Measurements from ENCODE around the gene TRAIP.
A peak's percentile ranks its signal among the peaks of the same experiment; 100 is the strongest.

TRAIP gene

DNA sequence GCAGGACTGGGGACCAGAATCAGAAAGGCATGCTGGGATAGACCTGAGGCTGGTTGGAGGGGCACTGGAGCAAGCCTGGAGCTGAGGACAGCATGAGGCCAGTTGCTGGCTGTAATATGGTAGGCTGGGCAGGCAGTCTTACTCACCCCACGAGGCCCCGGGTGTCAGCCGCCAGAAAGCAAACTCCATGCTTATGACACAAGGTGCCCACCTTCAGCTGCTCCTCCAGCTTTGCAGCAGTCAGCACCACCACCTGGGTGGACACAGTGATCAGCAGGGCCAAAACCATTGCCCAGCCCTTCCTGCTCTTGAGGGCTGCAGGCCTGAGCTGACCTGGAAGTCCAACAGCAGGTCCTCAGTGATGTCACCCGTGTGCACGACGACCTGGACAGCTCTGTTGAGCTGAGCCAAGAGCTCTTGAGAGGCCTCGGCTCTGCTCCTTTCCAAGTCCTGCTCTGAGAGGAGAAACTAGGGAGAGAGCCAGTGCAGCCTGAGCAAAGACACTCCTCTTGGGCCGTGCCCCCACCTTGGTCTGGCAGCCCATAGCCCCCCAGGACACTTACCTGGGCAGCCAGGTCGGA is 43.4 kb downstream of the TRAIP start:
- no peak for DNase-seq

GRCh38 chr3:49807431-49808114 is 48.8 kb downstream of the TRAIP start:
- no peak for DNase-seq

DNA sequence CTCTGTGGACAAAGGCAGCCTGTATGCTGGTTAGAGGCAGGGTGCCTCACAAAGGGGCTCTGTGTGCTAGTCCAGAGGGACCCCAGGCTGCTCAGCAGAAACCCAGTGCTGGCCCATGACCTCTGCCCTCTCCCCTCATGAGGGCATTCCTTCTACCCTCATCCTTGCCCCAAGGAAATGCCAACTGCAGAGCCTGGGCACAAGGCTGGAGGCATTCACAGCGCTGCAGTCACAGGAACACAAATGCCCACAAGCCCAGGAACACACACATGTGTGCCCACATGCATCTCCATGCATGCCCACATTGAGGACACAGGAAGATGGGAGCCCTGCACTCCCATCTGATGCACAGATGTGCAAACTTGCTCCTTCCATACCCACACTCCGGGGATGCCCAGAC is 49.5 kb downstream of the TRAIP start:
- DNase-seq = no peak

- no peak for DNase-seq
These were observed 50.3 kb downstream of the TRAIP start for GRCh38 chr3:49805897-49806701.

GRCh38 chr3:49805367-49805782 is 51.0 kb downstream of the TRAIP start:
- no peak for DNase-seq

DNA sequence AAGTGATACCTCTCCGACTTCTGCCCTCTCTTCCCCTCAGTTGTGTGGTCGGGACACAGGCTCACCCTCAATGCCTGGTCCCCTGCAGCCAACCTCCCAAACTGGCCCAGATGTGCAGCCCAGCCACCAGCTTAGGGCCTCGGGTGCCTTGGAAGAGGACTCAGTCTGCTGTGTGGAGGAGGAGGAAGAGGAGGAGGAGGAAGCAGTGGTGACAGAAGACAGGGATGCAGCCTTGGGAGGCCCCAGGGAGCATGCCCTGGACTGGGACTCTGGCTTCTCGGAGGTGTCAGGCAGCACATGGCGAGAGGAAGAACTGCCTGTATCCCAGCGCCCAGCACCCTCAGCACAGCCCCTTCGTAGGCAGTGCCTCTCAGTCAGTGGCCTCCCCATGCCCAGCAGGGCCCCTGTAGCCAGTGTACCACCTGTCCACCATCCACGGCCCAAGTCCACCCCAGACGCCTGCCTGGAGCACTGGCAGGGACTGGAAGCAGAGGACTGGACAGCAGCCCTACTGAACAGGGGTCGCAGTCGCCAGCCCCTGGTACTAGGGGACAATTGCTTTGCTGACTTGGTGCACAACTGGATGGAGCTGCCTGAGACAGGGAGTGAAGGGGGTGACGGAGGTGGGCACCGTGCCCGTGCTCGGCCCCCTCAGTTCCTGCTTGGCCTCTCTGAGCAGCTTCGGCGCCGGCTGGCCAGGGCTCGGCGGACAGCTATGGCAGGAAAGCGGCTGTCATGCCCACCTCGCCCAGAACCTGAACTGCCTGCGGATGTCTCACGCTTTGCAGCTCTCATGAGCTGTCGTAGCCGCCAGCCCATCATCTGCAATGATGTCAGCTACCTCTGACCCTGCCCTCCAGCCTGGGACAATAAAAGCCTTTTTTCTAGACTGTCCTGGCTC is 52.0 kb downstream of the TRAIP start:
- no peak for DNase-seq

DNA sequence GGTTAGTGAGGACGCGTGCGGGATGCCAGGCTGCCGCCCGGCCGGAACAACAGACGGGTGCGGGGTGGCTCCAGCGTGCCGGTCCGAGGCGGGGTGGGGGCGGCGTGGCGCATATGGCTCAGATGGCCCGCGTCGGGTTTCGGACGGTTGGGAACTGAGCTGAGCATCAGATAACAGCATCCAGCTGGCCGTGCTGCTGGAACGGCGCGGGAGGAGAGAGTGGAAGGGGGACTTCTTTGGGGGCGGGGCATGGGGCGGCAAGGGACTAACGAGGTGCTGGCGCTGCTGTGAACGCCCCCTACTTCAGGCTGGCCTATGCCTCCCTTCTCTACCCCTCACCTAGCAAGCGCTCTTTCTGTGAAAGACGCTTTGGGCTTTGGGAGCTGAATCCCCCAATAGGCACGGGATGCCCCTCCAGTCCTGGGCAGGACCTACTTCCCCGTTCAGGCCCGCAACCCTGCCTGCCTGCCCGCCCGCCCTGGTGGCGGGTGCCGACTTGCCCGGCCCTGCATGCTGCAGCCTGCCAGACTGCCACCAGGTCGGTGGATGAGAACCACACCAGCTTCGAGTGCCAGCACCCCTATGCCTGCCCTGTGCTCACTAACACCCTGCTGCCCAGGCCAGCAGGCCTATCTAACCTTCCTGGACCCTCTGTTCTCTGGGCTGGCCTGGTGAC is 52.8 kb downstream of the TRAIP start:
- DNase-seq = no peak

DNA sequence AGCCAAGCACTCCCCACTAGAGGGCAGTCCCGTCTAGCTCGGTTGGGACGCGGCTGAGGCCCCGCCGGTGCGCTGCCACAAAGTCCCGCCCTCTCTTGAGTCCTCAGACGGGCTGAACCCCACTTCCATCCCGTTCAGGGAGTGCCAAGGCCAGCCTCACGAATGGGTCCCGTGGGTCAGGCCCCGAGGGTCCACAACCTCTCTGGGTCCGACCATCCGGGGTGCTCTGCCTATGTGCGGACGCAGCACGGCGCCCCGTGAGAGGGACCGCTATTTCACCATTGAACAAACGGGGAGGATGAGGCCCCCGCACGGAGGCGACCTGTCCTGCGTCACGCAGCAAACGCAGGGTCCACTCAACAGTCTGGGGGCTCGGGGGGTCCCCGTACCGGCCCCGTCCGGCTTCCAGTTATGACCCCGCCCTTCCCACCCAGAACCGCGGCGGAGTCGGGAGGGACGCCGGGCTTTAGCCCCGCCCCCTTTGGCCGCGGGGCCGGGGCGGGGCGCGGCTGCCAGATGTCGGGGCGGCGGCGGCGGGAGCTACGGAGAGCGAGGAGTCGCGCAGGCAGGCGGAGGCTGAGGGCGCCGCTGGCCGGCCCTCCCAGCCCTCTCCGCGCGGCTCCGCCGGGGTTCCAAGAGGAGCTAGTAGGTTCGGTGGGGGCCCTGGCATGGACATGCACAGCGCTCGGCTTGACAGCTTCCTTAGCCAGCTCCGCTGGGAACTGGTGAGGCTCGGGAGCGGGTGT is 53.5 kb downstream of the TRAIP start, which contains the start of gene INKA1:
INKA1 (plus strand) TSS at position 543 of the 746 bp plus-strand sequence; CDS start at position 675, 132 bp downstream.
- DNase-seq = peak; percentile 75

DNA sequence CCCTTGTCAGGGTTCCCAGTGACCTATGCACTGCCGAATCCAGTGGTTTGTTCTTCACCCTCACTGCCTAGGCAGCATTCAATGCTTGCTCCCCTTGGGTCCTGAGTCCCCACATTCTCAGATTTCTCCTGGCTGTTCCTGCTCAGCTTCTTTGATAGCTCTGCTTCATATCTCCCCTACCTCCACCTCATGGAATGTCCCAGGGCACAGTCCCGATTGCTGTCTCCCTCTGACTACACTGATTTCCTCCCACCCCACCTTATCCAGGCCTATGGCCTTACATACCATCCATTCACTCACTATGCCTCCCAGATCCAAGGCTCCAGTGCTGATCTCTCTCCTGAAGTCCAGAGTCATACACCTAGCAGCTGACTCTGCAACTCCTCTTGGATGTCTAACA is 55.2 kb downstream of the TRAIP start:
- no peak for DNase-seq

- no peak for DNase-seq
These were observed 56.6 kb downstream of the TRAIP start, which contains the start of gene CDHR4 for GRCh38 chr3:49799761-49800160. TSS of gene CDHR4 (minus strand) at chr3:49799873. CDS start at chr3:49799812, 61 bp downstream.

DNA sequence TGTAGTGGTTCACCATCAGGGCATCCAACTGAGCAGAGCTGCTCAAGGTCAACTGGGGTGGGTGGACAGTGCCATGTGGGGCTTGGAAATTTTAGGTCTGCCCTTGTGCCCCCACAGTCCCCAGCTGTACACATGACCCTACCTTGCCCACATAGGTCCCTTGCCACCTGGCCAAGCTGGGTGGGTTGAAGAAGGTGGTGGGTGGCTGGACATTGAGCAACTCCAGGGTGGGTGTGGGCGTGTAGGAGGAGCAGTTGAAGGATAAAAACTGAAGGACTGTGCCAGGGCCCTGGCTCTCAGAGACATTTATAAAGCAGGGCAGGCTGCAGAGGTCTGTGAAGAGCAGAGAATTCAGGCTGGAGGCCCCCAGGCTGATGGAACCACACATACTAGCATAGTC is 57.3 kb downstream of the TRAIP start:
- DNase-seq = no peak

- no peak for DNase-seq
These were observed 61.1 kb downstream of the TRAIP start for GRCh38 chr3:49794926-49795905.

- no peak for DNase-seq
These were observed 61.9 kb downstream of the TRAIP start for GRCh38 chr3:49794431-49794830.

GRCh38 chr3:49793486-49794085 is 62.8 kb downstream of the TRAIP start:
- no peak for DNase-seq

- no peak for DNase-seq
These were observed 63.8 kb downstream of the TRAIP start for GRCh38 chr3:49792371-49793150.

DNA sequence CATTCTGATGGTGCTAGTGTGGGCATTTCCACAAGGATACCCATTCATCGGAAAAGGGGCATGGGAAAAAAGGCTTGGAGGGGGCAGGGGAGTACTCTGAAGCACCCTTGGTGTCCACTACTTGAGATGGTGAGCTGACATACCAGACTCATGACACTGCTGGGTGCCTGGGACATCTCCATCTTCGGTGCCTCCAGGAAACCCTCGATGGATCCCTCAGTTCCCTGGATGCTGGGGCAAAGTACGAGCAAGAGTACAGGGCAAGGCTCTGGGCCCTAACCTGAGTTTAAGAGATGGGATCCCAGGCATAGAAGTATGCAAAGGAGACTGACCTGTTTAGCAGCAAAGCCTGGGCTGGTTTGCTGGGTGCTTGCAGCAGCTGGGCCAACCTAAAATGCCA is 64.8 kb downstream of the TRAIP start:
- no peak for DNase-seq

- no peak for DNase-seq
These were observed 65.5 kb downstream of the TRAIP start for GRCh38 chr3:49790626-49791411.

GRCh38 chr3:49788056-49788455 is 68.3 kb downstream of the TRAIP start:
- DNase-seq = no peak
